ENCODE results near the gene NOG.

The NOG gene

DNA sequence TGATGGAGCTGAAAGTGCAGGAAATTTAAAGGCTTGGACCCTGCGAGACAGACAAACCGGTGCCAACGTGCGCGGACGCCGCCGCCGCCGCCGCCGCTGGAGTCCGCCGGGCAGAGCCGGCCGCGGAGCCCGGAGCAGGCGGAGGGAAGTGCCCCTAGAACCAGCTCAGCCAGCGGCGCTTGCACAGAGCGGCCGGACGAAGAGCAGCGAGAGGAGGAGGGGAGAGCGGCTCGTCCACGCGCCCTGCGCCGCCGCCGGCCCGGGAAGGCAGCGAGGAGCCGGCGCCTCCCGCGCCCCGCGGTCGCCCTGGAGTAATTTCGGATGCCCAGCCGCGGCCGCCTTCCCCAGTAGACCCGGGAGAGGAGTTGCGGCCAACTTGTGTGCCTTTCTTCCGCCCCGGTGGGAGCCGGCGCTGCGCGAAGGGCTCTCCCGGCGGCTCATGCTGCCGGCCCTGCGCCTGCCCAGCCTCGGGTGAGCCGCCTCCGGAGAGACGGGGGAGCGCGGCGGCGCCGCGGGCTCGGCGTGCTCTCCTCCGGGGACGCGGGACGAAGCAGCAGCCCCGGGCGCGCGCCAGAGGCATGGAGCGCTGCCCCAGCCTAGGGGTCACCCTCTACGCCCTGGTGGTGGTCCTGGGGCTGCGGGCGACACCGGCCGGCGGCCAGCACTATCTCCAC lies at the start of gene NOG:
Gene NOG (plus strand): TSS at position 54 of the 674 bp plus-strand sequence. CDS start 525 bp downstream, at position 579.
- DNase-seq = peak; percentile 48 to 59

DNA sequence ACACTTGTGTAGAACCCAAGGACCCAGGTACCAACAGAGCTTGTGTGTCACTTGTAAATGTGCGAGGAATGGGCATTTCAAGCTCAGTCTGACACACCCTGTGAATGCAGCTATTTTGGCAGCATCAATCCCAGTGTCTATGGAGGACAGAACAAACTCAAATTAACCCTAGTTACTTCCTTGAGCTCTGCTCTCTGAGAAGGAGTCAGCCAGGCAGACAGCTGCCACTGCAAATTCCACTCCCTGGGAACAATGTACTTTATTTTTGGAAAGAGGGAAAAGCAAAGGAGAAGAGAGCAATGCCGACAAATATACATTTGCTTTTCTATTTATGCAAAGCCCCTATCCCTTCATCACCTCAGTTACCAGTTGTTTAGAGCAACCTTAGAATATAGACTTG lies 48.4 kb upstream of the NOG start:
- no peak for DNase-seq

DNA sequence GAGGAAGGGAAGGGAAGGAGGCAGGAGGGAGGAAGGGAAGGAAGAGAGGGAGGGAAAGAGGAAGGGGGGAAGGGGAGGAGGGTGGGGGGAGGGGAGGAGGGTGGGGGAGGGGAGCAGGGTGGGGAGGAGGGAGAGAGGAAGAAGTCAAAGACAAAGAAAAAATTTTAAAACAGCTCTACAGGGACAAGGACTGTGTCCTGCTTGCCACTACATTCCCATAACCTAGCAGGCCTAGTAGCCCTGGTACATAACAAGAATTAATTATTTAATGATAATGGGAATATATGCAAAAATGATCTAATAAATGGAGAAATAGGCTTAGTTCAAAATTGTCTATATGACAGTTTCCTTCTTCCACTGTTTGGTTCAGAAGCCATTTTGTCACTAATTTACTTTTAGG lies 47.6 kb upstream of the NOG start:
- no peak for DNase-seq

DNA sequence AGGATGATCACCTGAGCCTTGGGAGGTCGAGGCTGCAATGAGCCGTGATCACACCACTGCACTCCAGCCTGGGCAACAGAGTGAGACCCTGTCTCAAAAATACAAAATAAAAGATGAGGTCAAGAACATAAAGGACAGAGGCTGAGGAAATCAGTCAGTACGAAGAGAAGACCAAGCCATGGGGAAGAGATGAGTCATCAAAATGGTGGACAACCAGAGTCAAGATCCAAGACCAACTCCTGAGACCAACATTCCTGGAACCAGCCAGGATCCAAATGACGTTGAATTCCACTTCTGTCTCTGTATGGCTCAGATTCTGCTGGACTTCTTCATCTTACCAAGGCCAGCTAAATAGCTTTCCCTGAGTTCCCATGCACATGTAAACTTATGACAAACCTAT lies 44.8 kb upstream of the NOG start:
- no peak for DNase-seq

DNA sequence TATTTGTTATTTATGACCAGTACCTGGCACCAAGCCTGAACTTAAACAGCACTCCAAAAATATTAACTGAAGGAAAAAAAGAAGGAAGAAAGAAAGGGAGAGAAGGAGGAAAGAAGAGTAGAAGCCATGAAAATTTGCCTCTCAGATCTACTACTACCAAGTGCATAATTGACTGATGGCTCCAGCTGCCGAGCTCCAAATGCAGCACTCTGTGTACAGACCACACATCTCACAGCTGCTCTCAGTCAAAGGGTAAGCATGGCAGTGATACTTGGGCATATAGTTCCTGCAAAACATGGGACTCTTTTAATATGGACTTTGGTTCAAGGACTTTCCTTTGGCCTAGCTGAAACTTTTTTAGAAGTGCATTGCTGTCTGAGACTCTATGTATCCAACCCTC lies 44.0 kb upstream of the NOG start:
- DNase-seq = no peak

DNA sequence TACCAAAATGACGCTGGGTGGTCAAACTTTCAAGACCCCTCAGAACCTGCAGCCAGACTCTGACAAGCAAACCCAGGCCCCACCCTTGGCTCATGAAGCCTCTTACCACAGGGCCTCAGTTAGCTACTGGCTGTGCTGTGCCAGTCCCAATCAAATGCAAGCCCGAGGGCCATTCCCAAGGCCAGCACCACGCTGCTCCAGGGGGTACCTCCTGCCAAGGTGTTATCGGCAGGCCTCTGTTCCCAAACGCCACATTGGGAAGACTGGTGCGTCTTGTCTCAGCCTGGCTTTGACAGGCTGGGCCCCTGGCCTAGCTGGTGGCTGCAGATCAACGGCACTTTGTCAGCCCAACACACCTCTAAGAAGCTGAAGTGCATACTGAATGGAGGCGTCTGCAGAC lies 35.8 kb upstream of the NOG start:
- no peak for DNase-seq

DNA sequence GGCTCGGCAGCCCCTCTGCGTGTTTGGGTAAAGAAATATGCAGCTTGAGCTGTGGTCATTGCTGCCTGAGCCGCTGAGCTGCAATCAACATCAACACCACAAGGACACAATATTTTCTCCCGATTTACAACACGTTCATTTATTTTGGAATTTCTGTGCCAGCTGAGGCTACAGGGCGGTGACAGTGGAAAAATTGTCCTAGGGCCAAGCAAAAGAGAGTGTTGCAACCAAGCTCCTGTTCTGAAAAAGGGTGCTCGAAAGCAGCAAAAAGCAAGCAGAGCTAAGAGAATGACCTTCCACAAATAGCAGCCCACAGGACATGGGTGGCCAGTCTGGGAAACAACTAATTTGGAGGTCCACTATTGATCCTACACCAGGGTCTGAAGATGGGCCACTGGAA lies 35.4 kb upstream of the NOG start:
- no peak for DNase-seq

DNA sequence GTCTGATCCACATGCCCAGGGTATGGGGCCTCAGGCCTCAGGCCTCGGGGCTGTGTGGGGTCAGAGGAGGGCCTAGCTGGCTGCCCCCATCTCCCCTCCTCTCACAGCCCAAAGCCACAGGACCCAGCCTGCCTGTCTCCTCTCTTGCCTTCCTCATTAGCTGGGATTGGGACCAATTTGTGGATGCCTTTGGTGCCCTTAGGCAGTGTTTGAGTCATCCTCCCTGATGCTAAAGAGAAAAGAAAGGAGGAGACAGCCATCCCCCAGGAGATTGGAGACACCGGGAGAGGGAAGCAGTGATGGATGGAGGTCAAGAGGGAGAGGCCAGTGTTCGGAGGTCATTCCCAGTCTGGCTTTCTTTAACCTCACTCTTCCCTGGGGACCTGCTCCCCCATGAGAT lies 23.3 kb upstream of the NOG start:
- DNase-seq = no peak

DNA sequence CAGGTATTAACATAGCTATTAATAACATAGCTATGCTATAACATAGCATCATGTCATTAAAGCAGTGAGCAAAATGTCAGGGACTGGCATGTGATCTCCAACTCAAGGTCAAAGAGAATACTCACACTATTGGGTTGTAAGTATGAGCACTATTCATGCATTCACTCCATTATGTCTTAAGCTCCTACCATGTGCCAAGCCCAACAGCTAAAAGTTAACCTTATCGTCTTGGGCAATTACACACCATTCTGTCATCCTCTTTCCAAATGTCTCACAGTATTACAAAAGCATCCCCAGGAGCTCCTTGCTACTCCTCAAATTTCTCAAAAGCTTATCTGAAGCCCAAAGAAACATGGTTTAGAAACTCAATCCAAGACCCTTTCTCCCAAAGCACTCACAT lies 22.0 kb upstream of the NOG start:
- DNase-seq = no peak

DNA sequence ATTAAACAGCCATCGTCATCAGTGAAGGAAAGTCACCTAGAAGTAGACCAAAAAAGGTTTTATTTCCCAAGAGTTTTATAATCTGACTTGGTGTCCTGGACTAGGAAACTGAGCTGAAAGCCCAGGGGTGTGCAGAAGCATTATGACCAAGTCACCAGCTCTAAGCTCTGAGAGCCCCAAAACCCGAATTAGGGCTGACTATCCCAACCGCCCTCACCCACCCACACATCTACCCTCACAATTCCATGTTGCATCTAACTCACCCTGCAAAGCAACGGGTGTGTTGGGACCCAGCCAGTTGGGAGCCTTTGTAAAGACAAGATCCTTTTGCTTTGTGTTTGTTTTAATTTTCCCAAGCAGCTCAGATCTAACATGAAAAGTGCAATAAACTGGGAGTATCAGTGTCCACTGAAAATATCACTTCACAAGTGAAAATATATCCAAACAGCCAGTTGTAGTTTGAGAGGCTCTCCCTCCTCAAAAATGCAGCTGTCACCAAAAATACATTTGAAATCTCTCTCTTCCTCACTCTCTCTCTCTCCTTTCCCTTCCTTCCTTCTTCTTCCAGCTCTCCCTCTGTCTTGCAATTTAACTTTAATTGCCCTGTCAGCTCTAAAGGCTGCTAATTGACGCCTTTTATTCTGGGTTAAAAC lies 16.2 kb upstream of the NOG start:
- DNase-seq = no peak

DNA sequence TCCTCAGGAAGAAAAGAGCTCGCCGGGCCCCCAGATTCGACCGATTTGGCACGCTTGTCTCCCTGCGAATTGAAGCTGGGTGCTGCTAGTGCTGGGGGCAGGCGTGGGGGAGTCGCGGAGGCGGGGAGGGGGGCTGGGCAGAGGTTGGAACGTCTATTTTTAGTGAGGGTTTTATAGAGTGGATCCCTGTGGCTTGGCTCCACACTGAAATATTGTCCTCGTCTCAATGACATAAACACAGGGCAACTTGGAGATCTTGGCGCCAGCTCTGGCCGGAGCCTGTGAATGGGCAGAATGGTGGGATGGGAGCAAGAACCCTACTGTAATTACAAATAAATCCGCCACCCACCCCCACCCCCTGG lies 15.7 kb upstream of the NOG start:
- DNase-seq = no peak

DNA sequence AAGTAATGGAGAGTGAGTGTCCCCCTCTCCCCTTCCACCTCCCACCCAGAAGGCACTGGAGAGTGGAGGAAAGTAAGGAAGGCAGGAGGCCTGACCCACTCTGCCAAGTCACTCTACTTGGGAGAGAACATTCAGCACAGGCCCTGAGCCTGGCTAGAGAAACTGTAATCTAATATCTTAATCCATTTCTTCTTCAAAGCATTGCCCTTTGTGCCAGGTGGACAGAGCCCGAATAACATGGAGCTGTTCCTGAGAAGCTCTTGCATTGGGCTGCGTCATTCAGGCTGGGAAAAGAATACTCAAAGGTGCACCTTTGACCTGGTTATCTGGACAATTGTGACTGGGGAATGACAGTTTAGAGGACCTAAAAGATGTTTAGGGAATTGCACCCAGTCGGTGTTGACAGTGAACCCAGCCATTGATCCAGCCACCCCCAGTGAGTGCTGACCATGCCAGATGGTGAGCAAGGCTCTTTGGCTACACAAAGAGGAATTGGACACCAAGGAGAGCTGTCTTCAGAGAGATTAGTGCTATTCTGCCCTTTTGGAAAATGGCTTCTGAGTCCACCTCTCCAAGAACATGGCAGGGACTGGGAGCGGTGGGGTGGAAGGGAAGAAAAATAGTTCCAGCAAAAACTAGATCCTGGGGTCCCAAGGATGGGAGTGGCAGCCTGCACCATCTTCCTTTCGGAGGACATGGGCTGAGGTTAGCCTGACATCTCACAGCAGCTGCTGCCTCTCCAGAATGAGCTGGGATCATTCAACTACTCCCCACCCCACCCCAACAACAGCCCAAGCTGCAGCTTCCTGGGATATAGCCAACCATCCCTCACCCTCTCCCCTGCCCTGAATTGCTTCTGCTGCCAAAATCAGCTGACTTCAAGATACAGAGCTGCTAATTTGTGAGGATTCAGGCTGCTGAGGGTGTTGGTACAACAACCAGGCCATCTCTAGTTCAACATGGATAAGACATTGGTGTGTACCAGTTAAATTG lies 11.6 kb upstream of the NOG start:
- DNase-seq = no peak

DNA sequence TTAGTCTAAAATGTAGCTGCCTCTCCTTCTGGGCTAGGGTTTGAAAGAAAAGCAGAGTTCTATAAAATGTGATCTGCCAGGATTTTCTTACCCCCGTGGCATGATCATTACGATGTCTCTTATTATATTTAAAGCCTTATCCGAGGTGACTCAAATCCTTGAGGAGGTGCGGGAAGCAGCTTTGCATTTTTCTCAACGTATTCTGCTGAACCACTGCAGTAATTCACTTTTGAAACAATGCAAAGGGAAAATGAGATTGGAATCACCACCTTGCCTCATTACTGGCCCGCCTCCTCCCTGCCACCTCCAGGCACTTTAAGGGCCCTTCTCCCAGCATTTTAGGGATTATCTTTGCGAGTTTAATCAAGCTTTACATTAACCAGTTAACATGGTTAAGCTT lies 9.7 kb upstream of the NOG start:
- DNase-seq = no peak

DNA sequence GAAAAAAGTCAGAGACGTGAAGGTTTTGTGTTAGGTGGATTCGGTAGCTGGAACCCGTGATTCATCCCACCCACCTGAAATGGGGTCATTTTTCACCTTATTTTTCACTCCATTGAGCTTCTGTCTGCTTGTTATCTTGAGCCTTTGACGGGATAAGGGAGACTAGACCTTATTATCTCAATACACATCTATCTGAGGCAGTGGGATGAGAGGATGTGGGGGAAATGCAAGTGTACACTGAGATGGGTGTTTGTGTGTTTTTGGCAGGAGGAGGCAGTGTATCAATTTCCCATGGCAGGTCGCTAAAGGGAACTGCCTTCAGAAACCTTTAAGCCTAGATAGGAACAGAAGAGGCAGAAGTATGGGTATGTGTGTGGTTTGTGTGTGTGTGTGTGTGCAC lies 6.2 kb upstream of the NOG start:
- no peak for DNase-seq

DNA sequence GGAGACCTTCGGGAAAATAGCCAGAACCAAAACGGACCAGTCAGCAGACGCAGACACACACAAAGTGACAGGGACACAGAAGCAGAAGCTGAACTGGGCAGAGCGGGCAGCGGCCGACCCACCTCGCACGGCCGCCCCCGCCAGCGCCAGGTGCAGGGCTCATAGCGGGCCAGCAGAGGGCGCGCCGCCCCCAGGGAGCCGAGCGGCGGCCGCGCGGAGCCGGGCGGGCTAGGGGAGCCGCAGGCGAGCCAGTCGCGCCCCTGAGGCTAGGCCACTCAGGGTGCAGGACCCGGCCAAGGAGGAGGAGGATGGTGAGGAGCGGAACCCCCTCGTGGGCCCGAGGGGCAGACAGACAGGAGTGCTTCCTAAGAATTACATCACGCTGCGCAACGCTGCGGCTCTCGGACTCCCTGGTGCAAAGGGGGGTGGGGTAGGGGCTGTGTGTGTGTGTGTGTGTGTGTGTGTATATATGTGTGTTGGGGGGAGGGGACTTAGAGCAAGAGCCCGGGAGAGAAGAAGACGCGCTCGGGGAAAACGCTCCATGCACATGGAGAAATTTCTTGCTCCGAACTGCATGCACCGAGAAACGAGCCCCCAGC lies 913 bp upstream of the NOG start:
- DNase-seq = peak; percentile 57 to 72

DNA sequence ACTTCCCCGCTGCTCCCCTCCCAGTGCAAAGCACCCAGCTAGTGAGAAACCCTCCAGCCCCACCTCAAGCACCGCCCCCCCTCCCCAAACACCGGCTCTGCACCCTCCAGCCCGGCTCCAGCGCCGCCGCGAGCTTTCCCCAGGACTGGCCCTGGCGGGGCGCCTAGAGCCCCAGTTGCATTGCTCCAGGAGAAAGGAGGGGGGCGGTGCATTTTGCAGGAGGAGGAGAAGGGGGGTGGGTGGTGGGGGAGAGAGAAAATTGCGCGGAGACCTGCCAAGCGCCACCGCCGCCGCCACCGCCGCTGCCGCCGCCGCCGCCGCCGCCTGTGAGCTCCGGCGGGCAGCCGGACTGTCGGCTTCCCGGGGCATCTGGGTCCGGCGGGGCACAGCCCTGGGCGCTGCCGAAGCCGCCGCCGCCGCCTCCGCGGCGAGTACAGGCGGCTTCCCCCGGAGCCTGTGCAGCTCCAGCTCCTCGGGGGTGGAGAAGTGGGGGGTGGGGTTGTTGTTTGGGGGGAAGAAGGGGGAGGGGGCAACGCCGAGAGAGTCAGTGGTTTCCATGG lies 333 bp upstream of the NOG start:
- DNase-seq = peak; percentile 35 to 38

DNA sequence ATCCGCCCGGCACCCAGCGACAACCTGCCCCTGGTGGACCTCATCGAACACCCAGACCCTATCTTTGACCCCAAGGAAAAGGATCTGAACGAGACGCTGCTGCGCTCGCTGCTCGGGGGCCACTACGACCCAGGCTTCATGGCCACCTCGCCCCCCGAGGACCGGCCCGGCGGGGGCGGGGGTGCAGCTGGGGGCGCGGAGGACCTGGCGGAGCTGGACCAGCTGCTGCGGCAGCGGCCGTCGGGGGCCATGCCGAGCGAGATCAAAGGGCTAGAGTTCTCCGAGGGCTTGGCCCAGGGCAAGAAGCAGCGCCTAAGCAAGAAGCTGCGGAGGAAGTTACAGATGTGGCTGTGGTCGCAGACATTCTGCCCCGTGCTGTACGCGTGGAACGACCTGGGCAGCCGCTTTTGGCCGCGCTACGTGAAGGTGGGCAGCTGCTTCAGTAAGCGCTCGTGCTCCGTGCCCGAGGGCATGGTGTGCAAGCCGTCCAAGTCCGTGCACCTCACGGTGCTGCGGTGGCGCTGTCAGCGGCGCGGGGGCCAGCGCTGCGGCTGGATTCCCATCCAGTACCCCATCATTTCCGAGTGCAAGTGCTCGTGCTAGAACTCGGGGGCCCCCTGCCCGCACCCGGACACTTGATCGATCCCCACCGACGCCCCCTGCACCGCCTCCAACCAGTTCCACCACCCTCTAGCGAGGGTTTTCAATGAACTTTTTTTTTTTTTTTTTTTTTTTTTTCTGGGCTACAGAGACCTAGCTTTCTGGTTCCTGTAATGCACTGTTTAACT lies 1.0 kb downstream of the NOG start:
- DNase-seq = peak; percentile 15 to 20

DNA sequence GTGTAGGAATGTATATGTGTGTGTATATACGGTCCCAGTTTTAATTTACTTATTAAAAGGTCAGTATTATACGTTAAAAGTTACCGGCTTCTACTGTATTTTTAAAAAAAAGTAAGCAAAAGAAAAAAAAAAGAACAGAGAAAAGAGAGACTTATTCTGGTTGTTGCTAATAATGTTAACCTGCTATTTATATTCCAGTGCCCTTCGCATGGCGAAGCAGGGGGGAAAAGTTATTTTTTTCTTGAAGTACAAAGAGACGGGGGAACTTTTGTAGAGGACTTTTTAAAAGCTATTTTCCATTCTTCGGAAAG lies 1.6 kb downstream of the NOG start:
- DNase-seq = no peak

DNA sequence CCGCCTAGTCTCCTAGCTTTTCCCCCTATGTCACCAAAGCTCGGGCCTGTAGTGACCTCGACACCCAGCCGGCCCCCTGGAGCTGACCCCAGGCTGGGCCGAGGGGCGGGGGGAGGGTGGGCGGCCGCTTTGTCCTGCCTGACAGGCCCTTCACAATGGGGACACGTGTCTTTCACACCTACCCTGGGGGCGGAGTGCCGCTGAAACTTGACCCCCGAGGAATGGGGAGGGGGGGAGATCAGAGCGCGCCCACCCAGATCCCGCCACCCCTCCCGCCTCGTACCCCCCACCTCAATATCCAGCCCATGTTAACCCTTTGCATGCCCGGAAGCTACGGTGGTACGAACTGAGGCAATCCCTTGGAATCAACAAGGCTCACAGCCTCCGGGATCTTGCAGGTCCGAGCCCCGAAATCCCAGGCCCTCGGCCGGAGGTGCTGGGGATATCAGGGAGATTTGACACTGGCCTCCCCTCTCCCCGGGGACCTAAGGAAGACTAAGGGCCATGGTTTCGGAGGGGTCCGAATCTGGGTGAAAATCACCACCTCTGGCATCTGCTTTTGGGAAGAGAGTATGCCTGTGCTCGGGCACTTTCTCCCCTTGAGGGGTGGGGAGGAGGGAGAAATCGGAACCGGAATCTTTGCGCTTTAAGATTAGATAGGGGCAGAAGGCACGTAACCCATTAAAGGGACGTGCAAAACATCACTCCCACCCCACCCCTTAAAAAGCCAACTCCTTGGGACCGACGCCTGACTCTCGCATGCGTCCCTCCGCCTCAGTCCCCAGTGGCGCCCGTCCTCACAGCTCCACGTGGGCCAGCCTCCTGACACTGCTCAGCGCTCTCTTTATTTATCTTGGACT lies 2.6 kb downstream of the NOG start:
- DNase-seq = peak; percentile 5 to 12

DNA sequence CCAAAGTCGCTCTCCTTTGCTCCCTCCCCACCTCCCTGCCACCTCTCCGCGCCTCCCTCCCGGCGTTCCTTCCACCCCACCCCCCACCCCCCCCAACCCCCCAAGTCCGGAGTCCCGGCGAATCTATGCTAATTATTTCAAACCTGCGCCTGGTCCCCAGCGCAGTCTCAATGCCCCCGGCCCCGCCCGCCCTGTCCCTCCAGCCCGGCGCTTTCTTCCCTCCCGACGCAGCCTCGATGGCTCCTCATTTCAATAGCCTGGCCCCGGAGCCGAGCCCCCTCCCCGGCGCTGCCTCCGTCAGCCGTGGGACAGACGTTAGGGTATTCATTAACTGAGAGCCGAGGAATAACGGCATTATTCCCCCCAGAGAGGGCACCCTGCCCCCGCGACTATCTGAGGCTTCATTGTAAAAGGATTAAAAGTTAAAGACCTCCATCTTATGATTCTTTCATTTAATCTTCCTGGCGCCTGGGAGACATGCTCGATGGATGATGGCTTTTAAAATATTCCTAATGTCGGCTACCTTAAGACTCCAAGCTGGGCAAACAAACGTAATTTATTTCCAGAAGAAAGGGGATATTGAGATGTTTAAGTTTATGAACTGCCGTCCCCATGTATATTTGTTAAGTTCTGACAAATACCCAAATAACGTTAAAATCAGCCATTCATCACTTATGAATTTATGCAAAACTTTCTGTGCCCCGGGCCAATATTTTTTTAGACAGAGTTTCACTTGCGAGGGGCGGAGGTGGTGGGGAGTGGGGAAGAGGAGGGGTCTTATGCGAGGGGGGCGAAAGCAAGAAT lies 3.4 kb downstream of the NOG start:
- DNase-seq = peak in 1 of 2 experiments; percentile 7
